Fibroblast of mammary gland (primary cell): ENCODE results near the gene PTPRD.

Experiments used
- DNase-seq: peaks from one replicate; pipeline ENCODE4 v3.0.0-alpha.2; 2010; ENCODE audit warnings: low read depth
- H3K4me3 ChIP-seq: 2 replicates; pipeline ENCODE4 v1.5.1; 2011; ENCODE audit warnings: low read depth, mild to moderate bottlenecking, low read length, moderate library complexity; ENCODE audit not compliant: control insufficient read depth
- CTCF ChIP-seq: conservative IDR thresholded peaks from 2 replicates; pipeline ENCODE4 v1.5.1; 2011; ENCODE audit warnings: low read depth, low read length, inconsistent platforms; ENCODE audit not compliant: control insufficient read depth, insufficient read depth

The PTPRD gene

GRCh38 chr9:9917400-9917799 lies 695.4 kb downstream of the PTPRD start:
- DNase-seq: no peak
- H3K4me3 ChIP-seq: no peak overlapping the region
- TF ChIP-seq CTCF: no peak

GRCh38 chr9:9914174-9914573 lies 698.6 kb downstream of the PTPRD start:
- no peak overlapping the region for H3K4me3 ChIP-seq
- DNase-seq: no peak
- no peak for TF ChIP-seq CTCF

GRCh38 chr9:9913276-9913832 lies 699.4 kb downstream of the PTPRD start:
- TF ChIP-seq CTCF: no peak
- H3K4me3 ChIP-seq: no peak overlapping the region
- DNase-seq: no peak

GRCh38 chr9:9912459-9912858 lies 700.3 kb downstream of the PTPRD start:
- TF ChIP-seq CTCF: peak; percentile 34
- H3K4me3 ChIP-seq: no peak overlapping the region
- peak; percentile 4 for DNase-seq

- no peak for TF ChIP-seq CTCF
- no peak for DNase-seq
- no peak overlapping the region for H3K4me3 ChIP-seq
These were observed 707.1 kb downstream of the PTPRD start for GRCh38 chr9:9905736-9906135.

- no peak for TF ChIP-seq CTCF
- no peak for DNase-seq
- H3K4me3 ChIP-seq: no peak overlapping the region
These were observed 708.8 kb downstream of the PTPRD start for GRCh38 chr9:9904041-9904440.

GRCh38 chr9:9901624-9902023 lies 711.2 kb downstream of the PTPRD start:
- no peak for TF ChIP-seq CTCF

More at GRCh38 chr9:9901624-9902023, 711.2 kb downstream of the PTPRD start:
- no peak overlapping the region for H3K4me3 ChIP-seq
- no peak for DNase-seq
